Esophagus squamous epithelium (tissue), 5 donors: Measurements from ENCODE around the gene PGBD5. TPM values are rescaled to one million over a fixed set of nuclear protein-coding genes. Genes with fewer than 3 reads are reported as not detected.

Source experiments
- DNase-seq: peaks from one replicate; lab custom pipeline; 2025; lab: John Stamatoyannopoulos, UW
- H3K27ac ChIP-seq, 4 donors: fragments of 200-600 bp; sonication (generic); one replicate each; pipeline ENCODE4 v1.5.1; 2016 to 2019; ENCODE audit warnings: mild to moderate bottlenecking in 1 of 4
- H3K27me3 ChIP-seq, 4 donors: fragments of 200-600 bp; sonication (generic); 1 replicate in 3 of 4; 2 replicates in 1 of 4; pipeline versions ENCODE4 v1.5.1 to v1.6.0; 2017 to 2021; ENCODE audit warnings: antibody characterized with exemption in 1 of 4
- H3K36me3 ChIP-seq, 3 donors: fragments of 200-600 bp; sonication (generic); one replicate each; pipeline ENCODE4 v1.5.1; 2016 to 2019
- H3K4me1 ChIP-seq, 3 donors: fragments of 200-600 bp; sonication (generic); one replicate each; pipeline ENCODE4 v1.5.1; 2017 to 2019
- H3K4me3 ChIP-seq, 4 donors: fragments of 200-600 bp; sonication (generic); 1 replicate in 3 of 4; 2 replicates in 1 of 4; pipeline ENCODE4 v1.5.1; 2016 to 2019; ENCODE audit warnings: mild to moderate bottlenecking in 2 of 4, moderate library complexity in 1 of 4
- H3K9me3 ChIP-seq, 3 donors: fragments of 200-600 bp; sonication (generic); one replicate each; pipeline ENCODE4 v1.5.1; 2016 to 2019
- CTCF ChIP-seq, 6 experiments: fragments of 450-650 bp in 4 of 6; fragments of 200-600 bp in 2 of 6; sonication (generic) in 2 of 6; IDR thresholded peaks; one replicate each; pipeline ENCODE4 v1.5.1; 2016 to 2019; ENCODE audit warnings: antibody characterized with exemption in 6 of 6, mild to moderate bottlenecking in 4 of 6, moderate library complexity in 4 of 6
- POLR2A ChIP-seq, 4 donors: fragments of 450-650 bp; IDR thresholded peaks; one replicate each; pipeline ENCODE4 v1.6.1; 2017; ENCODE audit warnings: antibody characterized with exemption in 4 of 4, mild to moderate bottlenecking in 4 of 4, moderate library complexity in 3 of 4
- WGBS, 2 donors: methylation state at CpG; one replicate each; pipeline ENCODE4 v1.1.5; 2018; 5-methylcytosine and 5-hydroxymethylcytosine counted together
- intact Hi-C: fragments of 100-400 bp; cut with DNase I; formaldehyde crosslinking; loops from one replicate; pipeline ENCODE4 v1.15.0; 2022
- total RNA-seq, 4 donors: library from RNA; depleted of rRNA; stranded (reverse); fragments of >200 nt; gene quantifications; one replicate each; pipeline ENCODE4 v1.1.0, GENCODE V29; 2016
- donor health status: DM: yes; HTN: yes; CAD: no.

The PGBD5 gene
- total RNA-seq, 4 donors from 2014 or later: under 0.01 to 6.1 (median 3.0) TPM

GRCh38 chr1:230425252-230426091 lies 660 bp downstream of the PGBD5 start:
- H3K9me3 ChIP-seq: peaks cover 0 to under 1% (median 0%) of the 10 kb centered on the region in 3 donors
- H3K27me3 ChIP-seq: peaks cover 0 to 94% (median 8%) of the 10 kb centered on the region in 4 donors
- 0% methylated on average over 2 of the region's 108 CpGs; no CpG with 5 or more reads in 1 of the 2 donors for WGBS, 2 donors
- TF ChIP-seq CTCF (IDR thresholded peaks at IDR 0.05): no peak
- no peak for TF ChIP-seq POLR2A (IDR thresholded peaks at IDR 0.05)
- H3K36me3 ChIP-seq: no peaks in the 10 kb centered on the region
- intact Hi-C loops: no loop called here
- DNase-seq: no peak
- H3K4me1 ChIP-seq: peaks cover 11 to 25% (median 12%) of the 10 kb centered on the region in 3 donors
- peak overlapping the region; percentile 25 to 78 (median 46) for H3K4me3 ChIP-seq
- H3K27ac ChIP-seq: no peak overlapping the region

GRCh38 chr1:230424391-230425251 lies 1.5 kb downstream of the PGBD5 start:
- H3K4me3 ChIP-seq: peak overlapping the region; percentile 25 to 78 (median 38)
- peaks cover 11 to 25% (median 12%) of the 10 kb centered on the region in 3 donors for H3K4me1 ChIP-seq
- whole genome bisulfite sequencing, 2 donors: 8 to 11% methylated on average over 13 to 18 of the region's 33 CpGs
- no peaks in the 10 kb centered on the region for H3K36me3 ChIP-seq
- peaks cover 0 to 6% (median 0%) of the 10 kb centered on the region in 3 donors for H3K9me3 ChIP-seq
- intact Hi-C loops: no loop called here
- H3K27me3 ChIP-seq: peaks cover 0 to 93% (median 8%) of the 10 kb centered on the region in 4 donors
- no peak overlapping the region for H3K27ac ChIP-seq
- TF ChIP-seq CTCF (IDR thresholded peaks at IDR 0.05): no peak
- no peak for TF ChIP-seq POLR2A (IDR thresholded peaks at IDR 0.05)
- DNase-seq: no peak

- intact Hi-C loops: no loop called here
- Histone ChIP-seq H3K4me1 (peaks cover 11 to 25% (median 12%) of the 10 kb centered on the region in 3 donors), H3K27me3 (peaks cover 0 to 96% (median 8%) of the 10 kb centered on the region in 4 donors), H3K36me3 (no peaks in the 10 kb centered on the region), H3K4me3 (no peak overlapping the region), H3K9me3 (peaks cover 0 to 6% (median 0%) of the 10 kb centered on the region in 3 donors), H3K27ac (no peak overlapping the region)
- TF ChIP-seq POLR2A (IDR thresholded peaks at IDR 0.05) (no peak), CTCF (IDR thresholded peaks at IDR 0.05) (no peak)
- no peak for DNase-seq
- WGBS, 2 donors: 56 to 80% methylated on average over 1 to 4 of the region's 4 CpGs
Observed at GRCh38 chr1:230423951-230424350, 2.2 kb downstream of the PGBD5 start.

- TF ChIP-seq CTCF (IDR thresholded peaks at IDR 0.05): no peak
- no peak for TF ChIP-seq POLR2A (IDR thresholded peaks at IDR 0.05)
- peaks cover 0 to 6% (median 0%) of the 10 kb centered on the region in 3 donors for H3K9me3 ChIP-seq
- H3K27me3 ChIP-seq: peaks cover 0 to 95% (median 8%) of the 10 kb centered on the region in 4 donors
- peaks cover 11 to 25% (median 12%) of the 10 kb centered on the region in 3 donors for H3K4me1 ChIP-seq
- H3K4me3 ChIP-seq: no peak overlapping the region
- no peak overlapping the region for H3K27ac ChIP-seq
- intact Hi-C loops: no loop called here
- no peaks in the 10 kb centered on the region for H3K36me3 ChIP-seq
- DNase-seq: no peak
- 69 to 80% methylated on average over 5 of the region's 5 CpGs for WGBS, 2 donors
Observed at GRCh38 chr1:230423261-230423660, 2.9 kb downstream of the PGBD5 start.
